ENCODE measurements around the gene BCAS3. TPM values are rescaled to one million over a fixed set of nuclear protein-coding genes. Genes with fewer than 3 reads are reported as not detected.

The BCAS3 gene
- total RNA-seq, 1 donor from 2014 or later = 14.5 TPM

DNA sequence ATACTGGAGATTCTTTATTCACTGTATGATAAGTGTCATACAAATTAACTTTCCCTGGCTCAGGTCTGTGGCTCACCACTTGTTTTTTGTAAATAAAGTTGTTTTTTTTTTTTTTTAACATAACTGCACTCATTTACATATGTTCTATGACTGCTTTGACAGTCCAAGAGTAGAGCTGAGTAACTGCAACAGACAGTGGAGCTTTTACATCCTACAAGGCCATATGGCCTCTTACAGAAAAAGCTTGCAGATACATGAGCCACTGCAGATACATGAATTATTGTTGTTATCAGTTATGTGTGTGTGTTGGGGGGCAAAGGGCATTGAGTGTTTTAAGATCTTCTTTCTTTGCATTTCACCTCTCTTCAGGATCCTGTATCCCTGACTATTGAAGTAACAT lies 311.7 kb downstream of the BCAS3 start:
- H3K27ac ChIP-seq (ENCODE audit: low read depth, low read length) = no peak overlapping the region
- H3K27me3 Mint-ChIP-seq (ENCODE audit: low read depth, unreplicated experiment) = no peaks in the 10 kb centered on the region
- no peaks in the 10 kb centered on the region for H3K9me3 ChIP-seq (ENCODE audit: insufficient read depth, low read depth, low read length)
- DNase-seq (ENCODE audit: low read depth) (no peak), FAIRE-seq (no peak)
- no peaks in the 10 kb centered on the region for H3K36me3 Mint-ChIP-seq (ENCODE audit: low read depth, unreplicated experiment)
- no peaks in the 10 kb centered on the region for H3K79me2 ChIP-seq (ENCODE audit: insufficient read depth, low read length)
- H3K9me3 Mint-ChIP-seq (ENCODE audit: unreplicated experiment) = peaks cover 5% of the 10 kb centered on the region
- H3K4me1 Mint-ChIP-seq (ENCODE audit: low read depth, unreplicated experiment) = no peaks in the 10 kb centered on the region
- H3K4me1 ChIP-seq (ENCODE audit: insufficient read depth, low read length) = no peaks in the 10 kb centered on the region
- H2AFZ ChIP-seq (ENCODE audit: low read depth, low read length) = no peak overlapping the region
- no peak overlapping the region for H3K4me2 ChIP-seq (ENCODE audit: low read length)
- no peak overlapping the region for H3K4me3 ChIP-seq (ENCODE audit: insufficient read depth, low read depth, low read length)
- no peak overlapping the region for H3K9ac ChIP-seq (ENCODE audit: low read length)
- H3K4me3 Mint-ChIP-seq (ENCODE audit: unreplicated experiment) = no peak overlapping the region
- no peaks in the 10 kb centered on the region for H3K36me3 ChIP-seq (ENCODE audit: insufficient read depth, low read length)
- no peaks in the 10 kb centered on the region for H4K20me1 ChIP-seq (ENCODE audit: insufficient read depth, low read length)
- TF ChIP-seq EZH2 (IDR thresholded peaks at IDR 0.05; ENCODE audit: insufficient read depth, low read length) = no peak
- TF ChIP-seq, protein P1, sequence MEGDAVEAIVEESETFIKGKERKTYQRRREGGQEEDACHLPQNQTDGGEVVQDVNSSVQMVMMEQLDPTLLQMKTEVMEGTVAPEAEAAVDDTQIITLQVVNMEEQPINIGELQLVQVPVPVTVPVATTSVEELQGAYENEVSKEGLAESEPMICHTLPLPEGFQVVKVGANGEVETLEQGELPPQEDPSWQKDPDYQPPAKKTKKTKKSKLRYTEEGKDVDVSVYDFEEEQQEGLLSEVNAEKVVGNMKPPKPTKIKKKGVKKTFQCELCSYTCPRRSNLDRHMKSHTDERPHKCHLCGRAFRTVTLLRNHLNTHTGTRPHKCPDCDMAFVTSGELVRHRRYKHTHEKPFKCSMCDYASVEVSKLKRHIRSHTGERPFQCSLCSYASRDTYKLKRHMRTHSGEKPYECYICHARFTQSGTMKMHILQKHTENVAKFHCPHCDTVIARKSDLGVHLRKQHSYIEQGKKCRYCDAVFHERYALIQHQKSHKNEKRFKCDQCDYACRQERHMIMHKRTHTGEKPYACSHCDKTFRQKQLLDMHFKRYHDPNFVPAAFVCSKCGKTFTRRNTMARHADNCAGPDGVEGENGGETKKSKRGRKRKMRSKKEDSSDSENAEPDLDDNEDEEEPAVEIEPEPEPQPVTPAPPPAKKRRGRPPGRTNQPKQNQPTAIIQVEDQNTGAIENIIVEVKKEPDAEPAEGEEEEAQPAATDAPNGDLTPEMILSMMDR (IDR thresholded peaks at IDR 0.05; ENCODE audit: insufficient read depth, low read depth, low read length) = no peak
- H3K27me3 ChIP-seq (ENCODE audit: insufficient read depth, low read length) = no peaks in the 10 kb centered on the region
- H3K27ac Mint-ChIP-seq (ENCODE audit: unreplicated experiment) = no peak overlapping the region

DNA sequence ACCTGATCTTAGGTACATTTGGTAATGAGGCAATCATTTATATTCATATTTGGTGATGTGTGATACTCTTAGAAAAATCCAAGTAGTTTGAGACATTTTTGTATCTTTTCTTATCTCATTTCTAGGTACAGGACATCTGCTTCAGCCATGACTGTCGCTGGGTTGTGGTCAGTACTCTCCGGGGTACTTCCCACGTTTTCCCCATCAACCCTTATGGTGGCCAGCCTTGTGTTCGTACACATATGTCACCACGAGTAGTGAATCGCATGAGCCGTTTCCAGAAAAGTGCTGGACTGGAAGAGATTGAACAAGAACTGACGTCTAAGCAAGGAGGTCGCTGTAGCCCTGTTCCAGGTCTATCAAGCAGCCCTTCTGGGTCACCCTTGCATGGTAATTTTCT lies 312.2 kb downstream of the BCAS3 start:
- no peaks in the 10 kb centered on the region for H3K36me3 ChIP-seq (ENCODE audit: insufficient read depth, low read length)
- H3K79me2 ChIP-seq (ENCODE audit: insufficient read depth, low read length) = no peaks in the 10 kb centered on the region
- TF ChIP-seq, protein P1 (IDR thresholded peaks at IDR 0.05; ENCODE audit: insufficient read depth, low read depth, low read length) = no peak
- no peak for TF ChIP-seq EZH2 (IDR thresholded peaks at IDR 0.05; ENCODE audit: insufficient read depth, low read length)
- H3K4me2 ChIP-seq (ENCODE audit: low read length) = no peak overlapping the region
- no peak overlapping the region for H3K27ac ChIP-seq (ENCODE audit: low read depth, low read length)
- no peak for DNase-seq (ENCODE audit: low read depth)
- H3K4me3 ChIP-seq (ENCODE audit: insufficient read depth, low read depth, low read length) = no peak overlapping the region
- no peak overlapping the region for H3K9ac ChIP-seq (ENCODE audit: low read length)
- H3K27ac Mint-ChIP-seq (ENCODE audit: unreplicated experiment) = no peak overlapping the region
- H4K20me1 ChIP-seq (ENCODE audit: insufficient read depth, low read length) = no peaks in the 10 kb centered on the region
- no peaks in the 10 kb centered on the region for H3K4me1 ChIP-seq (ENCODE audit: insufficient read depth, low read length)
- no peaks in the 10 kb centered on the region for H3K9me3 ChIP-seq (ENCODE audit: insufficient read depth, low read depth, low read length)
- H3K27me3 ChIP-seq (ENCODE audit: insufficient read depth, low read length) = no peaks in the 10 kb centered on the region
- H2AFZ ChIP-seq (ENCODE audit: low read depth, low read length) = no peak overlapping the region
- H3K4me3 Mint-ChIP-seq (ENCODE audit: unreplicated experiment) = no peak overlapping the region
- FAIRE-seq = no peak
- H3K9me3 Mint-ChIP-seq (ENCODE audit: unreplicated experiment) = peaks cover 5% of the 10 kb centered on the region
- no peaks in the 10 kb centered on the region for H3K27me3 Mint-ChIP-seq (ENCODE audit: low read depth, unreplicated experiment)
- no peaks in the 10 kb centered on the region for H3K36me3 Mint-ChIP-seq (ENCODE audit: low read depth, unreplicated experiment)
- no peaks in the 10 kb centered on the region for H3K4me1 Mint-ChIP-seq (ENCODE audit: low read depth, unreplicated experiment)

DNA sequence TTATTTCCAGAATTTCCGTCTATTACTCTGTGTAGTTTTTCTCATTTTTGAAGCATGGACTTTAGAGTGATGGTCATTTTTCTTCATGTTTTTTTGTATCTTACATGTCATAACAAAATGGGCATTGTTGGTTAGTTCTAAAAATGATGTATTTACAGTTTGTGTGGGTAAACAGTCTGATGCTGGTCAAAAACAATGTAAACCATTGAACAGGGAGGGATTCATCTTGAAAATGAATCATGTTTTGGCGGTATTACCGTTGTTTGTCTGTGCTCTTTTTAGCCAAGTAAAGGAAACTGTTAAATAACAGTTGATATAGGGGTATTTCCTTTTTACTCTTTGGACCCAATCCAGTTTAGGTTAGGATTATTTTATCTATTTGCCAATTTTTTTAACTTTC lies 315.8 kb downstream of the BCAS3 start:
- Mint-ChIP-seq H3K27ac (ENCODE audit: unreplicated experiment) (no peak overlapping the region), H3K9me3 (ENCODE audit: unreplicated experiment) (no peaks in the 10 kb centered on the region), H3K36me3 (ENCODE audit: low read depth, unreplicated experiment) (no peaks in the 10 kb centered on the region), H3K4me1 (ENCODE audit: low read depth, unreplicated experiment) (no peaks in the 10 kb centered on the region), H3K4me3 (ENCODE audit: unreplicated experiment) (no peak overlapping the region), H3K27me3 (ENCODE audit: low read depth, unreplicated experiment) (no peaks in the 10 kb centered on the region)
- H3K4me3 ChIP-seq (ENCODE audit: insufficient read depth, low read depth, low read length) = no peak overlapping the region
- DNase-seq (ENCODE audit: low read depth) (no peak), FAIRE-seq (no peak)
- H3K9me3 ChIP-seq (ENCODE audit: insufficient read depth, low read depth, low read length) = no peaks in the 10 kb centered on the region
- no peak for TF ChIP-seq EZH2 (IDR thresholded peaks at IDR 0.05; ENCODE audit: insufficient read depth, low read length)
- TF ChIP-seq, protein P1 (IDR thresholded peaks at IDR 0.05; ENCODE audit: insufficient read depth, low read depth, low read length) = no peak
- no peak overlapping the region for H2AFZ ChIP-seq (ENCODE audit: low read depth, low read length)
- H3K27ac ChIP-seq (ENCODE audit: low read depth, low read length) = no peak overlapping the region
- no peaks in the 10 kb centered on the region for H3K4me1 ChIP-seq (ENCODE audit: insufficient read depth, low read length)
- H3K9ac ChIP-seq (ENCODE audit: low read length) = no peak overlapping the region
- no peaks in the 10 kb centered on the region for H3K27me3 ChIP-seq (ENCODE audit: insufficient read depth, low read length)
- H3K4me2 ChIP-seq (ENCODE audit: low read length) = no peak overlapping the region
- no peaks in the 10 kb centered on the region for H3K79me2 ChIP-seq (ENCODE audit: insufficient read depth, low read length)
- no peaks in the 10 kb centered on the region for H3K36me3 ChIP-seq (ENCODE audit: insufficient read depth, low read length)
- no peaks in the 10 kb centered on the region for H4K20me1 ChIP-seq (ENCODE audit: insufficient read depth, low read length)
